Hepatocyte (in vitro differentiated cells): Measurements from ENCODE around the gene ATP5PB. TPM values are rescaled to one million over a fixed set of nuclear protein-coding genes. Genes with fewer than 3 reads are reported as not detected.

Experiments
- DNase-seq: peaks from one replicate; pipeline ENCODE4 v3.0.0-alpha.2; 2016; ENCODE audit warnings: low spot score
- H2AFZ ChIP-seq: fragments of 200-600 bp; sonication (generic); 2 replicates; pipeline ENCODE4 v1.6.0; 2016; ENCODE audit warnings: antibody characterized with exemption, mild to moderate bottlenecking
- H3K27ac ChIP-seq: fragments of 200-600 bp; sonication (generic); 2 replicates; pipeline ENCODE4 v1.5.1; 2016; ENCODE audit warnings: mild to moderate bottlenecking
- H3K27me3 ChIP-seq: fragments of 200-600 bp; sonication (generic); 2 replicates; pipeline ENCODE4 v1.6.1; 2016
- H3K36me3 ChIP-seq: fragments of 200-600 bp; sonication (generic); replicated peaks from 2 replicates; pipeline ENCODE4 v1.5.1; 2016; ENCODE audit warnings: low read depth; ENCODE audit not compliant: insufficient read depth
- H3K4me1 ChIP-seq: fragments of 200-600 bp; sonication (generic); 2 replicates; pipeline ENCODE4 v1.5.1; 2016; ENCODE audit warnings: mild to moderate bottlenecking, moderate library complexity; ENCODE audit not compliant: insufficient read depth
- H3K4me2 ChIP-seq: fragments of 200-600 bp; sonication (generic); 2 replicates; pipeline ENCODE4 v1.6.0; 2016
- H3K4me3 ChIP-seq: fragments of 200-600 bp; sonication (generic); 2 replicates; pipeline ENCODE4 v1.5.1; 2016; ENCODE audit warnings: mild to moderate bottlenecking
- H3K79me2 ChIP-seq: fragments of 200-600 bp; sonication (generic); 2 replicates; pipeline ENCODE4 v1.6.0; 2017; ENCODE audit warnings: mild to moderate bottlenecking
- H3K9me2 ChIP-seq: fragments of 200-600 bp; sonication (generic); replicated peaks from 2 replicates; pipeline ENCODE4 v1.6.0; 2017; ENCODE audit warnings: mild to moderate bottlenecking; ENCODE audit not compliant: insufficient read depth
- H3K9me3 ChIP-seq: fragments of 200-600 bp; sonication (generic); 2 replicates; pipeline ENCODE4 v1.5.1; 2016; ENCODE audit warnings: low read depth, mild to moderate bottlenecking
- H4K20me1 ChIP-seq: fragments of 200-600 bp; sonication (generic); 2 replicates; pipeline ENCODE4 v1.6.0; 2016; ENCODE audit warnings: mild to moderate bottlenecking; ENCODE audit not compliant: insufficient read depth, poor library complexity, severe bottlenecking
- CTCF ChIP-seq: fragments of 200-600 bp; sonication (generic); IDR thresholded peaks from 2 replicates; pipeline ENCODE4 v1.5.1; 2016; ENCODE audit warnings: antibody characterized with exemption, mild to moderate bottlenecking; ENCODE audit not compliant: poor library complexity
- EZH2 ChIP-seq: fragments of 200-600 bp; sonication (generic); IDR thresholded peaks from 2 replicates; pipeline ENCODE4 v1.6.1; 2016; ENCODE audit warnings: antibody characterized with exemption, mild to moderate bottlenecking, borderline replicate concordance
- EZH2phosphoT487 ChIP-seq: fragments of 200-600 bp; sonication (generic); IDR thresholded peaks from one replicate; pipeline ENCODE4 v1.6.1; 2018; ENCODE audit warnings: antibody characterized with exemption, mild to moderate bottlenecking, low read depth, moderate library complexity; ENCODE audit not compliant: unreplicated experiment, severe bottlenecking
- WGBS: methylation state at CpG from one replicate; pipeline ENCODE4 v1.1.6; 2016; ENCODE audit warnings: low lambda C conversion rate; ENCODE audit errors: missing lambda C conversion rate; 5-methylcytosine and 5-hydroxymethylcytosine counted together
- polyA plus RNA-seq: library from polyadenylated mRNA; unstranded; fragments of >200 nt; fragmentation: Nextera tagmentation; extraction: Ambion mirVana; gene quantifications from 2 replicates; pipeline ENCODE4 v1.2.1, GENCODE V29; 2016
- total RNA-seq: library from RNA; depleted of rRNA; stranded (reverse); fragments of >200 nt; gene quantifications from 2 replicates; pipeline ENCODE4 v1.2.3, GENCODE V29; 2014

Gene ATP5PB
- total and polyA plus RNA-seq, 2 experiments from 2014 or later: 309 to 320 TPM

DNA sequence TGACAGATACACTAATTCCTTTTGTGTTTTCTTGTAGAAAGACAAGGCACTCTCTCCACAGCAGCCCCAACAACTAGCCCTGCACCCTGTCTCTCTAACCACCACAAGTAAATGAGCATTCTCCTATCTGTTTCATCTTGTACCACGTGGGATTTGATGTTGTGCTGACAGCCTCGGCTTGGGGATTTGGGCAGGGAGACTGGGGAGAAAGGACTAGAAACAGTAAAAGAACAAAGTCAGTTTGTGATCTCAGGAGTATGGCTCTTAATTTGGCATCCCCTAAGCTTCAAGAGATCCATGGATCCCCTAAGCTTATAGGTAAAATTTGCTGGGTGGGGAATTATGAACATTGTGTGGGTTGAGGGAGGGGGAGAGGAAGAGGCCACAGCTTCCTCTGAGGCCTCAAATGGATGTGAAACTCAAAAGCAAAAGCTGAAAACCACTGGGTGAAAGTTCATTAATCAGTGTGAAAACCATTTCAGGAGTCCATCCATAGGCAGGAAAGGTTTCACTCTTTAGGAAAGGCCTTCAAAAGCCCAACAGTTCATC, 27.6 kb downstream of the ATP5PB start:
- no peaks in the 10 kb centered on the region for H3K9me2 ChIP-seq
- no peak overlapping the region for H3K4me2 ChIP-seq
- 49% methylated on average over 2 of the region's 2 CpGs for WGBS
- no peaks in the 10 kb centered on the region for H3K36me3 ChIP-seq
- H3K4me1 ChIP-seq: peaks cover 2% of the 10 kb centered on the region
- no peaks in the 10 kb centered on the region for H3K27me3 ChIP-seq
- H3K79me2 ChIP-seq: no peaks in the 10 kb centered on the region
- H3K27ac ChIP-seq: no peak overlapping the region
- H4K20me1 ChIP-seq: no peaks in the 10 kb centered on the region
- no peak for DNase-seq
- TF ChIP-seq EZH2phosphoT487: no peak
- TF ChIP-seq CTCF: no peak
- TF ChIP-seq EZH2: no peak
- no peak overlapping the region for H3K4me3 ChIP-seq
- H3K9me3 ChIP-seq: no peaks in the 10 kb centered on the region
- H2AFZ ChIP-seq: no peak overlapping the region

DNA sequence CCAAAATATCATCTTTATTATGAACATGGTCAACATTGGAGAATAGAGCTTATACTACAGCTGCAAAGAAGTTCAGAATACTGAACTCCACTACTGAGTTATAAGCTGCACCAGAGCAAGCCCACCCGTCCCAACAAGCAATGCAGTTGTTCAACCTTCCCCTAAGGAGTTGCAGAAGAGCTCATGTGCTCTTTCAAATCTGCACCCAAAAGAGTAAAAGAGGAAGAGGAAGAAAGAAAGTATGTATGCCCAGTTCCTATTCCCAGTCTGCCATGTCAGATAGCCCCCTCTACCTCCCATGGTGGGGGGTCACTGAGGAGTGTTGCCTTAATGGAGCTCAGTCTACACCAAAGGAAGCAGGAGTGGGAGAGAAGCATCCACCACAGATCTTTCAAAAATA, 31.4 kb downstream of the ATP5PB start:
- Histone ChIP-seq H4K20me1 (no peaks in the 10 kb centered on the region), H3K4me2 (no peak overlapping the region), H3K4me1 (peaks cover 4% of the 10 kb centered on the region), H3K36me3 (no peaks in the 10 kb centered on the region), H3K4me3 (no peak overlapping the region), H3K9me3 (no peaks in the 10 kb centered on the region), H3K9me2 (no peaks in the 10 kb centered on the region), H3K27me3 (no peaks in the 10 kb centered on the region), H3K79me2 (no peaks in the 10 kb centered on the region), H2AFZ (no peak overlapping the region), H3K27ac (no peak overlapping the region)
- WGBS: 90% methylated on average over 1 of the region's 1 CpG
- DNase-seq: no peak
- TF ChIP-seq EZH2phosphoT487: no peak
- no peak for TF ChIP-seq EZH2
- no peak for TF ChIP-seq CTCF

DNA sequence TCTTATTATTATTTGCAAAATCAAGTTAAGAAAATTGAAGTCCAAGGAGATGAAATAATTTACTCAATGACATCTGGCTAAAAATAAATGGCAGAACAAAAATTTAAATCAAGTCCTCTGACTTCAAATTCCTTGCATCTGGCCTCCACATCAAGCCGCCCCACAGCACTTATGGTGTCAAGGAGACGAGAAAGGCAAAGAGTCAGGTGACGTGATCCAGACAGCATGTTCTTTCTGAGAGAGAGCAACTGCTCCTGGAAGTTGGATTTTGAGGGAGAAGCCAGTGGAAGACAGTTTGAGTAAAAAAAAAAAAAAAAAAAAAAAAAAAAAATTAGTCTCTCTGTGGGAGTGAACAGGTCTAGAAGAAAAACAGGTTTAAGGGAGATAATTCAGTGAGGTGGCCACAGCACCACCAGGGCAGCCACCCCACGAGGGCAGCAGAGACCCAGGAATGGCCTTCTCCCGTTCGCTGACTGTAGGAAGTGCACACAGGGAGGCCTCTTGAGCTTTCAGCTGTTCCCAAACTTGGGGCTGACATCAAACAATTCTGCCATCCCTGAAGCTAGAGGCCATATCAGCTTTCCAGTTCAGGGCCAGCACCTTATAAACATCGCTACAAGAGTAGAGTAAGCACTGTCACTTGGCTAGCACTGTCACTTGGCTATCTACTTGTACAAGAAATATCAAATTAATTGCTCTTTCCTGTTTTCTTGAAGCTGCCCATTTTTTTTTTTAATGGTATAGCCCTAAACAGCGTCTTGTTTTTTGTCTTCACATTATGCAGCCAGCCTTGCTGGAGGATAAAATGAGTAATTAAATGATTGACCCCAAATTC, 32.3 kb downstream of the ATP5PB start:
- H3K27ac ChIP-seq: no peak overlapping the region
- H2AFZ ChIP-seq: no peak overlapping the region
- no peaks in the 10 kb centered on the region for H3K9me3 ChIP-seq
- H3K9me2 ChIP-seq: no peaks in the 10 kb centered on the region
- no peak overlapping the region for H3K4me3 ChIP-seq
- TF ChIP-seq EZH2phosphoT487 (no peak), EZH2 (no peak), CTCF (peak; percentile 90)
- H3K79me2 ChIP-seq: no peaks in the 10 kb centered on the region
- H3K4me2 ChIP-seq: no peak overlapping the region
- peaks cover 4% of the 10 kb centered on the region for H3K4me1 ChIP-seq
- WGBS: 26% methylated on average over 8 of the region's 8 CpGs
- DNase-seq: peak; percentile 86
- H3K27me3 ChIP-seq: no peaks in the 10 kb centered on the region
- H4K20me1 ChIP-seq: no peaks in the 10 kb centered on the region
- H3K36me3 ChIP-seq: no peaks in the 10 kb centered on the region
